Measurements from ENCODE around the gene SERINC5. TPM values are rescaled to one million over a fixed set of nuclear protein-coding genes. Genes with fewer than 3 reads are reported as not detected.
"Not testable (repeated sequence)": the region's sequence is repeated elsewhere in the genome, so short reads cannot be mapped to it uniquely, and the experiment has no call there.

The SERINC5 gene
- 19.4 and 19.9 TPM in 2 replicates for total RNA-seq (2014; rRNA removed; shearing (Covaris generic); ENCODE audit: low replicate concordance)

GRCh38 chr5:80255811-80256712, at the start of gene SERINC5:
Gene SERINC5, minus strand, starts transcription at chr5:80256048. Its CDS starts 126 bp downstream, at chr5:80255922.
- peak; percentile 71 for DNase-seq (ENCODE audit: low read depth)
- in situ Hi-C loops (cut with HindIII; ENCODE audit: low pct_unique_long_range_greater_than_20kb, low sequenced_read_pairs) = no loop called here

GRCh38 chr5:80302636-80303035, 46.8 kb upstream of the SERINC5 start:
- DNase-seq (ENCODE audit: low read depth) = peak; percentile 10
- in situ Hi-C loops (cut with HindIII; ENCODE audit: low pct_unique_long_range_greater_than_20kb, low sequenced_read_pairs) = no loop called here

- in situ Hi-C loops (cut with HindIII; ENCODE audit: low pct_unique_long_range_greater_than_20kb, low sequenced_read_pairs) = not testable (repeated sequence)
Observed at GRCh38 chr5:80301342-80301741, 45.5 kb upstream of the SERINC5 start.

GRCh38 chr5:80300796-80301195, 44.9 kb upstream of the SERINC5 start:
- in situ Hi-C loops (cut with HindIII; ENCODE audit: low pct_unique_long_range_greater_than_20kb, low sequenced_read_pairs); DNase-seq (ENCODE audit: low read depth): not testable (repeated sequence)

More at GRCh38 chr5:80301342-80301741, 45.5 kb upstream of the SERINC5 start:
- DNase-seq (ENCODE audit: low read depth) = not testable (repeated sequence)

GRCh38 chr5:80300125-80300524, 44.3 kb upstream of the SERINC5 start:
- DNase-seq (ENCODE audit: low read depth) = no peak

GRCh38 chr5:80299601-80300000, 43.8 kb upstream of the SERINC5 start:
- in situ Hi-C loops (cut with HindIII; ENCODE audit: low pct_unique_long_range_greater_than_20kb, low sequenced_read_pairs) = no loop called here
- DNase-seq (ENCODE audit: low read depth) = no peak

More at GRCh38 chr5:80300125-80300524, 44.3 kb upstream of the SERINC5 start:
- in situ Hi-C loops (cut with HindIII; ENCODE audit: low pct_unique_long_range_greater_than_20kb, low sequenced_read_pairs) = no loop called here

- DNase-seq (ENCODE audit: low read depth) = no peak
- in situ Hi-C loops (cut with HindIII; ENCODE audit: low pct_unique_long_range_greater_than_20kb, low sequenced_read_pairs) = no loop called here
Observed at GRCh38 chr5:80296121-80296520, 40.3 kb upstream of the SERINC5 start.

GRCh38 chr5:80291761-80292160, 35.9 kb upstream of the SERINC5 start:
- in situ Hi-C loops (cut with HindIII; ENCODE audit: low pct_unique_long_range_greater_than_20kb, low sequenced_read_pairs) = no loop called here
- DNase-seq (ENCODE audit: low read depth) = no peak

- in situ Hi-C loops (cut with HindIII; ENCODE audit: low pct_unique_long_range_greater_than_20kb, low sequenced_read_pairs) = no loop called here
Observed at GRCh38 chr5:80289320-80289719, 33.5 kb upstream of the SERINC5 start.

GRCh38 chr5:80288177-80288576, 32.3 kb upstream of the SERINC5 start:
- no peak for DNase-seq (ENCODE audit: low read depth)
- in situ Hi-C loops (cut with HindIII; ENCODE audit: low pct_unique_long_range_greater_than_20kb, low sequenced_read_pairs) = no loop called here

More at GRCh38 chr5:80289320-80289719, 33.5 kb upstream of the SERINC5 start:
- DNase-seq (ENCODE audit: low read depth) = no peak

- in situ Hi-C loops (cut with HindIII; ENCODE audit: low pct_unique_long_range_greater_than_20kb, low sequenced_read_pairs) = no loop called here
Observed at GRCh38 chr5:80284720-80285119, 28.9 kb upstream of the SERINC5 start.

GRCh38 chr5:80283360-80283759, 27.5 kb upstream of the SERINC5 start:
- in situ Hi-C loops (cut with HindIII; ENCODE audit: low pct_unique_long_range_greater_than_20kb, low sequenced_read_pairs) = no loop called here
- DNase-seq (ENCODE audit: low read depth) = no peak

More at GRCh38 chr5:80284720-80285119, 28.9 kb upstream of the SERINC5 start:
- DNase-seq (ENCODE audit: low read depth) = no peak

- in situ Hi-C loops (cut with HindIII; ENCODE audit: low pct_unique_long_range_greater_than_20kb, low sequenced_read_pairs) = no loop called here
- no peak for DNase-seq (ENCODE audit: low read depth)
Observed at GRCh38 chr5:80282054-80282453, 26.2 kb upstream of the SERINC5 start.

- in situ Hi-C loops (cut with HindIII; ENCODE audit: low pct_unique_long_range_greater_than_20kb, low sequenced_read_pairs) = no loop called here
Observed at GRCh38 chr5:80277191-80277590, 21.3 kb upstream of the SERINC5 start.

GRCh38 chr5:80276186-80276585, 20.3 kb upstream of the SERINC5 start:
- in situ Hi-C loops (cut with HindIII; ENCODE audit: low pct_unique_long_range_greater_than_20kb, low sequenced_read_pairs) = no loop called here
- no peak for DNase-seq (ENCODE audit: low read depth)

More at GRCh38 chr5:80277191-80277590, 21.3 kb upstream of the SERINC5 start:
- DNase-seq (ENCODE audit: low read depth) = no peak

- DNase-seq (ENCODE audit: low read depth) = no peak
- in situ Hi-C loops (cut with HindIII; ENCODE audit: low pct_unique_long_range_greater_than_20kb, low sequenced_read_pairs) = no loop called here
Observed at GRCh38 chr5:80275347-80275746, 19.5 kb upstream of the SERINC5 start.

- DNase-seq (ENCODE audit: low read depth); in situ Hi-C loops (cut with HindIII; ENCODE audit: low pct_unique_long_range_greater_than_20kb, low sequenced_read_pairs): not testable (repeated sequence)
Observed at GRCh38 chr5:80270543-80270942, 14.7 kb upstream of the SERINC5 start.

GRCh38 chr5:80269991-80270438, 14.2 kb upstream of the SERINC5 start:
- DNase-seq (ENCODE audit: low read depth) = no peak
- in situ Hi-C loops (cut with HindIII; ENCODE audit: low pct_unique_long_range_greater_than_20kb, low sequenced_read_pairs) = no loop called here

- in situ Hi-C loops (cut with HindIII; ENCODE audit: low pct_unique_long_range_greater_than_20kb, low sequenced_read_pairs) = no loop called here
- DNase-seq (ENCODE audit: low read depth) = no peak
Observed at GRCh38 chr5:80268916-80269315, 13.1 kb upstream of the SERINC5 start.

All from Caki2 (cell line).